ENCODE results near the gene OR5AU1.

DNA sequence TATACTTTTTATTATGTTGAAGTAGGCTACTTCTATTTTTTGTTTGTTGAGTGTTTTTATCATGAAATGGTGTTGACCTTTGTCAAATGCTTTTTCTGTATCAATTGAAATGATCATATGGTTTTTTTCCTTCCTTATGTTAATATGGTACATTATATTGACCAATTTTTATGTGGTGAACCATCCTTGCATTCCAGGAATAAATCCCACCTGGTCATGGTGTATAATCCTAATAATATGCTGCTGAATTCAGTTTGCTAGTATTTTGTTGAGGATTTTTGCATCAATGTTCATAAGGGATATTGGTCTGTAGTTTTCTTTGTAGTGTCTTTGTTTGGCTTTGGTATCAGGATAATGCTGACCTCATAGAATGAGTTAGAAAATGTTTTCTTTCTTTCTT lies 10.4 kb downstream of the OR5AU1 start:
- TF ChIP-seq CTCF (IDR thresholded peaks at IDR 0.05) (no peak), POLR2A (IDR thresholded peaks at IDR 0.05) (no peak)
